ENCODE data around the gene UQCC5.

Gene UQCC5

GRCh38 chr3:52527039-52527731 is 9.2 kb upstream of the UQCC5 start:
- DNase-seq, result no peak
- Mint-ChIP-seq H3K9me3 (no peaks in the 10 kb centered on the region), H3K4me1 (peaks cover 45% of the 10 kb centered on the region), H3K27ac (peak overlapping the region; percentile 45), H3K27me3 (ENCODE audit: low read depth, poor library complexity) (no peaks in the 10 kb centered on the region), H3K36me3 (ENCODE audit: low read depth) (peaks cover 36% of the 10 kb centered on the region), H3K4me3 (no peak overlapping the region)
- TF ChIP-seq CTCF (IDR thresholded peaks at IDR 0.05), result no peak

GRCh38 chr3:52527732-52528585 is 8.4 kb upstream of the UQCC5 start:
- no peak for DNase-seq
- no peaks in the 10 kb centered on the region for H3K27me3 Mint-ChIP-seq (ENCODE audit: low read depth, poor library complexity)
- no peaks in the 10 kb centered on the region for H3K9me3 Mint-ChIP-seq
- H3K4me1 Mint-ChIP-seq, result peaks cover 51% of the 10 kb centered on the region
- H3K27ac Mint-ChIP-seq, result peak overlapping the region; percentile 45
- no peak overlapping the region for H3K4me3 Mint-ChIP-seq
- TF ChIP-seq CTCF (IDR thresholded peaks at IDR 0.05), result no peak
- peaks cover 36% of the 10 kb centered on the region for H3K36me3 Mint-ChIP-seq (ENCODE audit: low read depth)

- Mint-ChIP-seq H3K27ac (peak overlapping the region; percentile 69), H3K9me3 (no peaks in the 10 kb centered on the region), H3K36me3 (ENCODE audit: low read depth) (peaks cover 36% of the 10 kb centered on the region), H3K4me1 (peaks cover 51% of the 10 kb centered on the region), H3K4me3 (no peak overlapping the region), H3K27me3 (ENCODE audit: low read depth, poor library complexity) (no peaks in the 10 kb centered on the region)
- TF ChIP-seq CTCF (IDR thresholded peaks at IDR 0.05), result no peak
- DNase-seq, result no peak
Measured at GRCh38 chr3:52528586-52529375, 7.6 kb upstream of the UQCC5 start.

DNA sequence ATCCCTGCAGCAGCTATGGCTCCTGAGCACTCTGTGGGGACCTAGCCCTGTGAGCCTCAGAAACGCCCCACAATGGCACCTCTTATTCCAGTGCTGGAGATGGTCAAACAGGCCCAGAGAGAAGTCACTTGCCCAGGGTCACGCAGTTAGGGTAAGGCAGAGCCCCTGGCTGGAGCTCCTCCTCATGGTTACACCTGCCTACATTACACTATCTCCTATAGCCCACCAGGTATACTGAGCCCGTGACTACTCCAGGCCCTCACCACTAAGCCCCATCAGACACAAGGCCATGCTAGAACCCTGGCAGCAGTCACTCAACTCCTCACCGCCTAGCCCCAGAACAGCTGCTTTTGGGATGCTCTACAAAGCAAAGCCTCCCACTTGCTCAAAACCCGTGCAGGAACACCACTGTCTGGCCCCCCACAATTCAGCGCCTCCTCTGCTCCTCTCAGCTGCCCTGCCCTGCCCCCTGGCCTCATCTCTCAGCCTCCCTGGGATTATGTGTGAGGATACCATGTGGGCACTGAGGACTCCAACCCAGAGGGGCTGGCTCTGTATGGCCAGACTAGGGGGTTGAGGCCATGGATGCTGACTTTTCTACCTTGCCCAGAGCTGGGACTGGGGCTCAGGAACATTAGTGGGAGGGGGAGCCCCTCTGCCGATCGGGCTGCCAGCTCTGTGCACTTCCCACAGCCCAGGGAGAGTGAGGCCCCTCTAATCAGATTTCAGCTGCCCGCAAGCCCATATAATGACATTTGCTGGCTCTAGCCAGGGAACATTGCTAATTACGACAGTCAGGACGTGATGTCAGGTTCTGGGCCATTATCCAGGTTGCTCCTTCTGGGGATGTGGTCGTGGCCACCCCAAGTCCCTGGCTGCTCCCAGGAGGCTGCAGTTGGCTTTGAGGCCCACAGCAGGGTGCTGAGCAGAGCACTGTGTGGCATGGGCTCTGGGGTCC is 6.8 kb upstream of the UQCC5 start:
- TF ChIP-seq CTCF (IDR thresholded peaks at IDR 0.05), result no peak
- Mint-ChIP-seq H3K9me3 (no peaks in the 10 kb centered on the region), H3K36me3 (ENCODE audit: low read depth) (peaks cover 28% of the 10 kb centered on the region), H3K27ac (peak overlapping the region; percentile 69), H3K27me3 (ENCODE audit: low read depth, poor library complexity) (no peaks in the 10 kb centered on the region), H3K4me1 (peaks cover 55% of the 10 kb centered on the region), H3K4me3 (peak overlapping the region; percentile 23)
- no peak for DNase-seq
